IgD-negative memory B cell (primary cell): Measurements from ENCODE around the gene FHDC1. TPM values are rescaled to one million over a fixed set of nuclear protein-coding genes. Genes with fewer than 3 reads are reported as not detected.

ENCODE experiments used
- H3K27ac Mint-ChIP-seq, 3 donors: one replicate each; pipeline ENCODE4 v1.8.0; 2020 to 2022; ENCODE audit warnings: mild to moderate bottlenecking in 3 of 3, mixed read lengths in 3 of 3, moderate library complexity in 1 of 3
- H3K27me3 Mint-ChIP-seq: one replicate; pipeline ENCODE4 v1.8.0; 2021; ENCODE audit warnings: mixed read lengths
- H3K36me3 Mint-ChIP-seq: one replicate; pipeline ENCODE4 v1.8.0; 2020; ENCODE audit warnings: mild to moderate bottlenecking, mixed read lengths
- H3K4me1 Mint-ChIP-seq, 3 donors: one replicate each; pipeline ENCODE4 v1.8.0; 2020 to 2022; ENCODE audit warnings: mixed read lengths in 3 of 3, mild to moderate bottlenecking in 1 of 3
- H3K4me3 Mint-ChIP-seq, 4 donors: one replicate each; pipeline ENCODE4 v1.8.0; 2020 to 2022; ENCODE audit warnings: mild to moderate bottlenecking in 4 of 4, mixed read lengths in 4 of 4, moderate library complexity in 3 of 4
- H3K9me3 Mint-ChIP-seq, 3 donors: one replicate each; pipeline ENCODE4 v1.8.0; 2020 to 2021; ENCODE audit warnings: mixed read lengths in 3 of 3, mild to moderate bottlenecking in 1 of 3
- polyA plus RNA-seq: library from polyadenylated mRNA; unstranded; fragments of 300-500 nt; fragmentation: Illumina TruSeq; gene quantifications from one replicate; pipeline ENCODE4 v1.2.3, GENCODE V29; 2021

FHDC1 gene
- polyA plus RNA-seq, 1 donor from 2014 or later = 0.06 TPM

DNA sequence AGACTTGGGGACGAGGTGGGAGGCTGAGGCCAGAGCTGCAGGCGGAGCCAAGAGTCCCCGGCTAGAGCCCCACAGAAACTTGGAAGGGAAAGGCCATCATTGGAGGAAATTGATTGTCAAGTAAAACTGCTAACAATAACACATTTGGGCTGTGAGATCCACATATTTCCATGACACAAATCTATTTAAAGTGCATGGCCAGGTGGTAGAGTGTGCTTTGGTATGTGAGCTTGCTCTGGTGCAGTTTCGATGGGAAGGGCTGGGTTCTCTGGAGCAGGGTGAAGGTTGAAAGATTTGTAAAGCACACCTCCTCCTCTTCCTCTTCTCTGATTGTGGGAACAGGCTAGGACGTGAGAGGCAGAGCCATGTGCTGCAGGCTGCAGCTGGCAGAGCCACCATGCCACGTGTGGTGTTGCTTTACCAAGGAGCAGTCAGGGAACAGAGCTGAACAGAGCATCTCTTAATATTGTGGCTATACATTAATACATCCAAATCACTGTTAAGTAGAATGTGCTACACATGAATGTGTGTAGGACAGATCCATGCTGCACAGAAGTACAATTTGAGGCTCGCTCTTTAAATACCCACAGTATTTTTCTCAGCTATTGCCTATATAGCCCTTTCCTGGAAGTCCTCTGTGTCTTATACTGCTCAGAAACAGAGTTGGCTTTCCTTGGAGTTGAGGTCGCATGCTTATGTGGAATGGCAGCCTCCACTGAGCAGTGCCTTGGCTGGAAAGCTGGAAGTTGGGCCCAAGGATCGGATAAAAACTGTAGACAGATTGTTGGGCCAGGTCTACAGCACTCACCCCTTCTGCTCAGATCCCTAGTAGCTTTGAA is 37.7 kb downstream of the FHDC1 start:
- Mint-ChIP-seq H3K9me3 (no peaks in the 10 kb centered on the region), H3K27ac (no peak overlapping the region), H3K27me3 (no peaks in the 10 kb centered on the region)

DNA sequence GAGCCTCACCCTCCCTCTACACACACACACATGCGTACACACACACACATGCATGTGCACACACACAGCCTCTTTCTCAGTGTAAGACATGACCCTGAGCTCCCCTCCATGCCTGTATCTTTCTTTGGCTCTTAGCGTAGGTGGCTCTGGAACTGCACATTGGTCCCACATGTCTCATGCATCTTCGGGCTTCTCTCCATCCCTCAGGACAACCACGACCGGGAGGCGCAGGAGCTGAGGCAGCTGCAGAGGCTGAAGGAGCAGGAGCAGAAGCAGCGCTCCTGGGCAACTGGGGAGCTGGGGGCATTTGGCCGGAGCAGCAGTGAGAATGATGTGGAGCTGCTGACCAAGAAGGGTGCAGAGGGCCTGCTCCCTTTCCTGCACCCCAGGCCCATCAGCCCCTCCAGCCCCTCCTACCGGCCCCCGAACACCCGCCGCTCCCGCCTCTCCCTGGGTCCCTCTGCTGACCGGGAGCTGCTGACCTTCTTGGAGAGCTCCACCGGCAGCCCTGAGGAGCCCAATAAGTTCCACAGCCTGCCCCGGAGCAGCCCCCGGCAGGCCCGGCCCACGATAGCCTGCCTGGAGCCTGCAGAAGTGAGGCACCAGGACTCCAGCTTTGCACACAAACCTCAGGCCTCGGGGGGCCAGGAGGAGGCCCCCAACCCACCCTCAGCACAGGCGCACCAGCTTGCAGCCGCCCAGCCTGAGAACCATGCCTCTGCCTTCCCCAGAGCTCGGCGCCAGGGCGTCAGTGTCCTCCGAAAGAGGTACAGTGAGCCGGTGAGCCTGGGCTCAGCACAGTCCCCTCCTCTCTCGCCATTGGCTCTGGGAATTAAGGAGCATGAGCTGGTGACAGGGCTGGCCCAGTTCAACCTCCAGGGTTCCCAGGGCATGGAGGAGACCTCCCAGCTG is 38.6 kb downstream of the FHDC1 start:
- Mint-ChIP-seq H3K27me3 (peaks cover under 1% of the 10 kb centered on the region), H3K9me3 (no peaks in the 10 kb centered on the region), H3K36me3 (no peaks in the 10 kb centered on the region), H3K27ac (no peak overlapping the region), H3K4me3 (no peak overlapping the region), H3K4me1 (no peaks in the 10 kb centered on the region)

More for the DNA sequence above, 37.7 kb downstream of the FHDC1 start:
- Mint-ChIP-seq H3K4me1 (no peaks in the 10 kb centered on the region), H3K36me3 (no peaks in the 10 kb centered on the region), H3K4me3 (peak overlapping the region in 1 of 4 donors; percentile 55)

DNA sequence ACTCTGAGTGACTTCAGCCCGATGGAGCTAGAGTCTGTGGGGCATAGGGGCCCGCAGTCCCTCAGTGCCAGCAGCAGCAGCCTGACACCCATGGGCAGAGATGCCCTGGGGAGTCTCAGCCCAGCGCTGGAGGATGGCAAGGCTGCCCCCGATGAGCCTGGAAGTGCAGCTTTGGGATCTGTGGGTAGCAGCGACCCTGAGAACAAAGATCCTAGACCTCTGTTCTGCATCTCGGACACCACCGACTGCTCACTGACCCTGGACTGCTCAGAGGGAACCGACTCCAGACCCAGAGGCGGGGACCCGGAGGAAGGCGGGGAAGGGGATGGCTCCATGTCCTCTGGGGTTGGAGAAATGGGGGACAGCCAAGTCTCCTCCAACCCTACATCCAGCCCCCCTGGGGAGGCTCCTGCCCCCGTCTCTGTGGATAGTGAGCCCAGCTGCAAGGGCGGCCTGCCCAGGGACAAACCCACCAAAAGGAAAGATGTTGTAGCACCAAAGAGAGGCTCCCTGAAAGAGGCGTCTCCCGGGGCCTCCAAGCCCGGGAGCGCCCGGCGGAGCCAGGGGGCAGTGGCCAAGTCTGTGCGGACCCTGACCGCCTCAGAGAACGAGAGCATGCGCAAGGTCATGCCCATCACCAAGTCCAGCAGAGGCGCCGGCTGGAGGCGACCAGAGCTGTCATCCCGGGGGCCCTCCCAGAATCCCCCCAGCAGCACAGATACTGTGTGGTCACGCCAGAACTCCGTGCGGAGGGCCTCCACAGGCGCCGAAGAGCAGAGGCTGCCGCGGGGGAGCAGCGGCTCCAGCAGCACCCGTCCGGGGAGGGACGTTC is 39.5 kb downstream of the FHDC1 start:
- no peaks in the 10 kb centered on the region for H3K36me3 Mint-ChIP-seq
- H3K27ac Mint-ChIP-seq = no peak overlapping the region
- no peaks in the 10 kb centered on the region for H3K9me3 Mint-ChIP-seq
- no peaks in the 10 kb centered on the region for H3K4me1 Mint-ChIP-seq
- peaks cover 5% of the 10 kb centered on the region for H3K27me3 Mint-ChIP-seq
- no peak overlapping the region for H3K4me3 Mint-ChIP-seq

DNA sequence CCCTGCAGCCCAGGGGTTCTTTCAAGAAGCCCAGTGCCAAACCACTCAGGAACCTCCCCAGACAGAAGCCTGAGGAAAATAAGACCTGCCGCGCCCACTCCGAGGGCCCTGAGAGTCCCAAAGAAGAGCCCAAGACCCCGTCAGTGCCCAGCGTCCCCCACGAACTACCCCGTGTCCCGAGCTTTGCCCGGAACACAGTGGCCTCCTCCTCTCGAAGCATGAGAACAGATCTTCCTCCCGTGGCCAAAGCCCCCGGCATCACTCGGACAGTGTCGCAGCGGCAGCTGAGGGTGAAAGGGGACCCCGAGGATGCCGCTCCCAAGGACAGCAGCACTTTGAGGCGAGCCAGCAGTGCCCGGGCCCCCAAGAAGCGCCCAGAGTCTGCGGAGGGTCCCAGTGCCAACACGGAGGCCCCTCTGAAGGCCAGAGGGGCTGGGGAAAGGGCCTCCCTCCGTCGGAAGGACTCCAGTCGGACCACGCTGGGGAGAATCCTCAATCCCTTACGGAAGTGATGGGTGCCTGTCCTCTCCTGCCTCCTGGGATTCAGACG is 40.2 kb downstream of the FHDC1 start:
- H3K27ac Mint-ChIP-seq = no peak overlapping the region
- H3K4me3 Mint-ChIP-seq = no peak overlapping the region
- no peaks in the 10 kb centered on the region for H3K9me3 Mint-ChIP-seq
- no peaks in the 10 kb centered on the region for H3K4me1 Mint-ChIP-seq
- H3K36me3 Mint-ChIP-seq = no peaks in the 10 kb centered on the region
- H3K27me3 Mint-ChIP-seq = peaks cover 5% of the 10 kb centered on the region

DNA sequence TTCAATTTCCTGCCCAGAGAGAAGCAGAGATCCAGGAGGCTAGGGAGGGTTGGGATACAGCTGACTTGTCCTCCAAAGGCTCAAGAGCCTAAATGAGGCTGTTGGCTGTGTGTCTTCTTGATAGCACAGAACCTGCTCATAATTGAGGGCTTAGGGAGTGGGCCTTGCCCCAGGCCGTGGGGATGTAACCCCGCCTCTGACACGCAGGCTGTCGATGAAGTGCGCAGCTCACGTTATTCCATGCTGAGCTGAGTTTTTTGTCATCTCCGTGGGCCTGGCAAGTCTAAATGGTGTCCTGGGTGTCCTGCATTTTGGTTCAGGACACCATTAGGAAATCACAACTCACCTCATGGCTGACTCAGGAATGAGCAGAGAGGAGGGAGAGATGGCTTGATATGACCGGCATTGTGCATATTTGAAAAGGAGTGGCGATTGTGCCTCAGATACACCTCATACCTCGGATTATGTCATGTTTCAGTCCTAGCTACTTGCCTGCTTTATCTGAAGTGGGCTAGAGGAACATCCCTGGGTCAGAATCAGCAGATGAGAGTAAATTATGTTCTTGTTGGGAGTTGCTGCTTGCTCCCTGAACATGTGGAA is 43.7 kb downstream of the FHDC1 start:
- H3K4me1 Mint-ChIP-seq = no peaks in the 10 kb centered on the region

DNA sequence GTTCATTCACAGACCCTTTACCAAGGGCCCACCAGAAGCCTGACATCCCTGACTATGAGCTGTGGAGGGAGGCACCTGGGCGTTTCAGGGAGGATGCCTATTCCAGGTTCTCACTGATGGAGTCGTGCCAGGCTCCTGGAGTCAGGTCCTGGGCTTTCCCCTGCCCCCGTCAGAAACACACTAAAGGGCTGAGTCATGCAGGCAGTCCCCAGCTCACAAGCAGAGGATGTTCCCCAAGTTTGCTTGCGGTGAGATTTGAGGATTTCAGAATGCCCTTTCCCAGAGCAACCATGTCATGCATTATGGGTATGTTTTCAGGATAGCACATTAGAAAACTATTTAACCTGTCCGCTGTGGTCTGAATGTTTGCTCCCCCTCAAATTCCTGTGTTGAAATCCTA is 45.2 kb downstream of the FHDC1 start:
- H3K9me3 Mint-ChIP-seq = no peaks in the 10 kb centered on the region
- no peak overlapping the region for H3K27ac Mint-ChIP-seq
- no peaks in the 10 kb centered on the region for H3K36me3 Mint-ChIP-seq
- no peaks in the 10 kb centered on the region for H3K4me1 Mint-ChIP-seq
- H3K4me3 Mint-ChIP-seq = no peak overlapping the region
- H3K27me3 Mint-ChIP-seq = peaks cover 9% of the 10 kb centered on the region

More for the DNA sequence above, 43.7 kb downstream of the FHDC1 start:
- H3K27ac Mint-ChIP-seq = no peak overlapping the region
- peaks cover 9% of the 10 kb centered on the region for H3K27me3 Mint-ChIP-seq
- no peaks in the 10 kb centered on the region for H3K36me3 Mint-ChIP-seq
- H3K4me3 Mint-ChIP-seq = no peak overlapping the region
- no peaks in the 10 kb centered on the region for H3K9me3 Mint-ChIP-seq

DNA sequence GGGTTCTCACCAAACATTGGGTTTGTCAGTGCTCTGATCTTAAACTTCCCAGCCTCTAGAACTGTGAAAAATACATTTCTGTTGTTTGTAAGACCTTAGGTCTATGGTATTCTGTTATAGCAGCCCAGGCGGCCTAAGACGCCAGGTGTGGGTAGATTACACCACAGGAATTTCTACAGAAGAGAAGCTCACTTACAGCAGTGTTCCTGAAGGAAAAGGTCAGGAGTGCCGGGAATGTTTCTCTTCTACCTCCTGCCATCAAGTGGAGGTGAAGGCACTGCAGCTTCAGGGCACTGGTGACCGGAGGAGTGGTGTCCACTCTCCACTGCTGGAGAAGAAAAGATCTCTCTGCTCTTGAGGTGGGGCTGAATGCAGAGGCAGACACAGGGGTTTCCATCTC is 45.7 kb downstream of the FHDC1 start:
- Mint-ChIP-seq H3K9me3 (no peaks in the 10 kb centered on the region), H3K27ac (no peak overlapping the region), H3K4me3 (no peak overlapping the region), H3K27me3 (peaks cover 9% of the 10 kb centered on the region), H3K36me3 (no peaks in the 10 kb centered on the region), H3K4me1 (no peaks in the 10 kb centered on the region)

DNA sequence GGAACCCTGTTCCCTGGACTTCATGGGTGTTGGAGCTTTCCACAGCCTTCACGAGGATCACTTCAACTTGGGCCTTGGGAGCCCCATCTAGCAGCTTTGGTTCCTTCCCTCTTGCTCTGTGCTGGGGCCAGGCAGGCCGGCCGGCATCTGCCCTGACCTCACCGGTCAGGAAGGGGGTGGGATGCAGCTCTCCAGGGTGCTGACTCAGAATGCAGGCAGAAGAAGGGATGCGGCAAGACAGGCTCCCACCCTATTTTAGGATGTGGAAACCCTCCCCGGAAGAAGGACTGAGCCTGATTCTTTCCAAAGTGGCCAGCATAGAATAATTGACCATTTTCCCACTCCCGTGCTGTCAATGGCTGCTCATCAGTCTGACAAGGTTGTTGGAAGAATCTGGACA is 47.1 kb downstream of the FHDC1 start:
- no peaks in the 10 kb centered on the region for H3K36me3 Mint-ChIP-seq
- no peaks in the 10 kb centered on the region for H3K9me3 Mint-ChIP-seq
- H3K4me1 Mint-ChIP-seq = no peaks in the 10 kb centered on the region
- no peak overlapping the region for H3K27ac Mint-ChIP-seq
- H3K27me3 Mint-ChIP-seq = peaks cover 9% of the 10 kb centered on the region
- H3K4me3 Mint-ChIP-seq = no peak overlapping the region

DNA sequence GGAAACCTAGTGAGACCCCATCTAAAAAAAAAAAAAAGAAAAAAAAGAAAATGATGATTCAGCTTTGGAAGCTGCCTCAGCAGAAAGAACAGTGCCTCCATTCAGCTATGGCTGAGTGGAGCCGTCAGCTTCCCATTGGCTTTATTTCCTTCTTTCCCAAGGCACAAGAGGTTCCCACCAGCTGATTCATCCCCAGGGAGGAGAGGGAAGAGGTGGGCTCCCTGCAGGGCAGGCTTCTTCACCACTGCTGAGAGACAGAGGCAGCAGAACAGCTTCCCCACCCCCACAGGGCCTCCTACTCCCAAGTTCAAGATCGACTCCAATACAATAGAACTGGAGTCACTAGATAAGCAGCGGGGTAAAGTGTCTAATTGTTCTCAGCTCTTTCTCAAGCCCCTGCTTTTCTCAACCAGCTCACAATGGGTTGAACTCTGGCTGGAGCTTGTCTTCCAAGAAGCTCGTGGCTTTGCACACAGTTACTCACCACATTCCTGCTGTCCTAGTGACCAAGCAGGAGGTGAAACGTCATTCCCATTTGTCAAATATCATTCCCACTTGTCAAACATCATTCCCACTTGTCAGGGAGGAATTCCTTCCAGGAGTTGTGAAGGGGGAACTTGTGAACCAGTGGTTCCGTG is 47.8 kb downstream of the FHDC1 start:
- no peaks in the 10 kb centered on the region for H3K9me3 Mint-ChIP-seq
- no peak overlapping the region for H3K4me3 Mint-ChIP-seq
- no peak overlapping the region for H3K27ac Mint-ChIP-seq
- H3K27me3 Mint-ChIP-seq = peaks cover 9% of the 10 kb centered on the region
- H3K4me1 Mint-ChIP-seq = no peaks in the 10 kb centered on the region
- no peaks in the 10 kb centered on the region for H3K36me3 Mint-ChIP-seq

DNA sequence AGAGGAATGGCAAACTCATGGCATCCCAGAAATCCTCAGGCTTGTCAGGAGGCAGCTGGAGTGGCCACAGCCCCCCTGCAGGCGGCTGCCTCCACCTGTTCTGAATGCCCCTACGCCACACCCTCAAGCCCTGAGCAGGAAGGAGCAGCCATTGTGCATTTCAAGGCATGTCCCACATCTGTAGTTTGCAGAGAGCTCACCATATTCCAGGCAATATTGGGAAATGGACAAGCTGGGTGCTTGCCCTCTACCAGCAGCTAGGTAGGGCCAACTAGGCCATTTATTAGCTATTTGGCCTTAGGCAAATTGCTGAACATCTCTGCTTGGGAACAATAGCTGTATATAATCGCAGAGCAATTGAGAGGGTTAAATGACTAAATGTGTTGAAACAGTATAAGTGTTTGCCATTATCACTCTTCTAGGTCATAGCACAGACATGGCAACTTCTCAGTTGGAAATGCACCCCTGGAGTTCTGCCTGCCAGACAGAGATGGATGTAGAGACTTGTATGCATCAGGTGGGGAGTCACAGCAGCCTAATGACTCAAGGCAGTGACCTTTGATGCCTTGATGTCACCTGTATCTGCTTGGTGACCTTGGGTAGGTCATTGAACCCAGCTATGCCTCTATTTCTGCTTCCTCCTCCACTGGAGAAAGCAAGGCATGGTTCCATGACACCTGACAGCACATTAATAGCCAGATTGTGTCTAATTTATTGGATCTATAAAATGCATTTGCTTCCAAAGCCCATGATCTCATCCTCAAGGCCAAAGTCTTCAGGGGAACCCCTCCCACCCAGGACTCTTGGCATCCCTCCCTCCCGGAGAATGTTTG is 52.8 kb downstream of the FHDC1 start:
- Mint-ChIP-seq H3K27ac (peak overlapping the region in 2 of 3 donors; percentile 8 to 11), H3K27me3 (no peaks in the 10 kb centered on the region), H3K9me3 (no peaks in the 10 kb centered on the region), H3K4me1 (peaks cover 0 to 8% (median 0%) of the 10 kb centered on the region in 3 donors), H3K36me3 (no peaks in the 10 kb centered on the region), H3K4me3 (peak overlapping the region in 1 of 4 donors; percentile 52)

DNA sequence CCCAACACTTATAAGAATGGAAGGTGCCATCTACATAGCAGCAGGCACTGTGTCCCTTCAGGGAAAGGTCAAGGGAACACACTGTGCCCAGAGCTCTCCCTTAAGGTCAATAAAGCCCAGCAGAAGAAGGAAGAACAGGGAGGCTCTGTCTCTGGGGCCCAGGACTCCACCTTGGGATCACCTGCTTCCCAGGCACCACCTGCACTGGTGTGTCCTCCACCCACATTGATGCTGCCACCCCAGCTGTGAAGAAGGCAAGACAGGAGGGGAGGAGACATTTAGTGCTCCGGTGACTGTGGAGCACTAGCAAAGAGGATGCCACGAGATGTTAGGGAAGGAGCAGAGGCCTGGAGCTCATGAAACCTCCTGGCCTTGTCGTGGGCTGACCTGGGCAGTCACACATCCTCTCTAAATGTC is 53.4 kb downstream of the FHDC1 start:
- H3K27ac Mint-ChIP-seq = peak overlapping the region in 1 of 3 donors; percentile 11
- no peaks in the 10 kb centered on the region for H3K9me3 Mint-ChIP-seq
- H3K4me3 Mint-ChIP-seq = peak overlapping the region in 1 of 4 donors; percentile 52
- no peaks in the 10 kb centered on the region for H3K36me3 Mint-ChIP-seq
- no peaks in the 10 kb centered on the region for H3K27me3 Mint-ChIP-seq
- H3K4me1 Mint-ChIP-seq = peaks cover 0 to 8% (median 0%) of the 10 kb centered on the region in 3 donors

DNA sequence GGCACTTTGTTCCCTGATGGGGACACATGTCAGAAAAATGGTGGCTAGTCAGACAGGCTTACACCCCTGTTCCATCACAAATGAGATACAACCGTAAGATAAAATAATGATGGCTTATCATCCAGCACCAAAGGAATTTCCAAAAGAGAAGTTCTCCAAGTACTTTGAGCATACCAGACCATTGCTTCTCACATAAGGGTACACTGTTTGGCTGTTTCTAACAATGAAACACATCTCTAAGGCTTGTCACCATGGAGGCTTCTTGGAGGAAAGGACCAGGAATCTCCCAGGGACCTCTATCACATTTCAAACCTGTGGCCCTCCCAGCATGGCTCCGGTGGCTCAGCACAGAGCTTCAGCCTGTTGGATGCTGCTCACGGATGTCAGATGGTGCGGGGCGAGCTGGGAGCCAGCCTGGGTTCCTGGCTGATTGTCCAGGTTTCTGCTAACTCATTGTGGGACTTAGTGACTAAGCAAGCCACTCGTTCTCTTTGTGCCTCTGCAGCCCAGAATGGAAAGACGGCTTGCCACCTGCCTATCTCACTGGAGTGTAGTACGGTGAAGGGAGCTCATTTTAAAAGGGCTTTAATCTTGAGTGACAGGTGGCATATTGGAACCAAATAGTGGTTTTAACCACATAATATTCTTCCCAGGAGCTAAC is 54.5 kb downstream of the FHDC1 start:
- H3K9me3 Mint-ChIP-seq = no peaks in the 10 kb centered on the region
- no peaks in the 10 kb centered on the region for H3K36me3 Mint-ChIP-seq
- no peak overlapping the region for H3K27ac Mint-ChIP-seq
- H3K27me3 Mint-ChIP-seq = no peaks in the 10 kb centered on the region
- H3K4me1 Mint-ChIP-seq = peaks cover 0 to 8% (median 0%) of the 10 kb centered on the region in 3 donors
- no peak overlapping the region for H3K4me3 Mint-ChIP-seq

DNA sequence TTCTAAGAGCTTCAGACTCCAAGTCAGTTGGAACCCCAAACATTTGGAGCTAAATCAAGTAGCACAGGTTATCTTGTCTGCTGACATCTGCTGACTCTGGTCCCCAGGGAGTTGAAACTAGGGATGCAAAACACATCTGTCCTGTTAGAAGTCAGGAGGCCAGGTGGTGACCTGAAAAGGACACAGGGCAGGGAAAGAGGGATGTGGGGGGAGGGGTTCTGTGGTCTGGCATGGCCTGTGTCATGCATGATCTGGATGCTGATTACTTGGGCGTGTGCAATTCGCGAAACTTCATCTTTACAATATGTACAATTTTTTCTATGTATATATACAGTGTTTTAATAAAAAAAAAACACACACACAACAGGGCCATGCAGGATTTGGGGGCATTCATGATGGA is 55.3 kb downstream of the FHDC1 start:
- H3K9me3 Mint-ChIP-seq = no peaks in the 10 kb centered on the region
- no peak overlapping the region for H3K4me3 Mint-ChIP-seq
- H3K36me3 Mint-ChIP-seq = no peaks in the 10 kb centered on the region
- H3K27me3 Mint-ChIP-seq = peaks cover 2% of the 10 kb centered on the region
- peaks cover 0 to 9% (median 0%) of the 10 kb centered on the region in 3 donors for H3K4me1 Mint-ChIP-seq
- H3K27ac Mint-ChIP-seq = peak overlapping the region in 1 of 3 donors; percentile 32
